GM12873 (cell line): Measurements from ENCODE around the gene KRTAP5-8.

Experiments used
- TF ChIP-seq, protein P1 (sequence below): IDR thresholded peaks from 2 replicates; pipeline ENCODE4 v1.5.1; 2012; ENCODE audit warnings: low read depth, mild to moderate bottlenecking, moderate library complexity, low read length, control low read depth; ENCODE audit not compliant: insufficient read depth; ENCODE audit errors: missing control alignments

Gene KRTAP5-8

DNA sequence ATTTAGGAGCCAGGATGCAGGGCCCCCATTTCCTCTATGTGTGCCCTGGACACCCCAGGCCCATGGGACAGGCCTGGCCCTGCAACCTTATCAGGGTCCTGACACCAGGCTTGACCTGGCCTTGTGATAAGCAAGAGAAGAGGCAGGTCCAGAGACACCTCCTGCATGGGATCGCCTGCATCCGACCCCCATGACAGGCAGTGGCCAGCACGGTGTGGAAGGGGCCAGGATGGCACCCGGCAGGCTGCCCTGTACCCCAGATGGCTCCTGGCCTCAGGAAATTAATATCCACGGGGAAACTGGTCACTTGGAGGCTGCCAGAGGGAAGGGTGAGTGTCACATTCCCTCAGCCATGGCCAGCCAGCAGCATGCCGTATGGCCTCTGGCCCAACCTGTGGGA is 17.2 kb downstream of the KRTAP5-8 start:
- TF ChIP-seq, protein P1, sequence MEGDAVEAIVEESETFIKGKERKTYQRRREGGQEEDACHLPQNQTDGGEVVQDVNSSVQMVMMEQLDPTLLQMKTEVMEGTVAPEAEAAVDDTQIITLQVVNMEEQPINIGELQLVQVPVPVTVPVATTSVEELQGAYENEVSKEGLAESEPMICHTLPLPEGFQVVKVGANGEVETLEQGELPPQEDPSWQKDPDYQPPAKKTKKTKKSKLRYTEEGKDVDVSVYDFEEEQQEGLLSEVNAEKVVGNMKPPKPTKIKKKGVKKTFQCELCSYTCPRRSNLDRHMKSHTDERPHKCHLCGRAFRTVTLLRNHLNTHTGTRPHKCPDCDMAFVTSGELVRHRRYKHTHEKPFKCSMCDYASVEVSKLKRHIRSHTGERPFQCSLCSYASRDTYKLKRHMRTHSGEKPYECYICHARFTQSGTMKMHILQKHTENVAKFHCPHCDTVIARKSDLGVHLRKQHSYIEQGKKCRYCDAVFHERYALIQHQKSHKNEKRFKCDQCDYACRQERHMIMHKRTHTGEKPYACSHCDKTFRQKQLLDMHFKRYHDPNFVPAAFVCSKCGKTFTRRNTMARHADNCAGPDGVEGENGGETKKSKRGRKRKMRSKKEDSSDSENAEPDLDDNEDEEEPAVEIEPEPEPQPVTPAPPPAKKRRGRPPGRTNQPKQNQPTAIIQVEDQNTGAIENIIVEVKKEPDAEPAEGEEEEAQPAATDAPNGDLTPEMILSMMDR: no peak

DNA sequence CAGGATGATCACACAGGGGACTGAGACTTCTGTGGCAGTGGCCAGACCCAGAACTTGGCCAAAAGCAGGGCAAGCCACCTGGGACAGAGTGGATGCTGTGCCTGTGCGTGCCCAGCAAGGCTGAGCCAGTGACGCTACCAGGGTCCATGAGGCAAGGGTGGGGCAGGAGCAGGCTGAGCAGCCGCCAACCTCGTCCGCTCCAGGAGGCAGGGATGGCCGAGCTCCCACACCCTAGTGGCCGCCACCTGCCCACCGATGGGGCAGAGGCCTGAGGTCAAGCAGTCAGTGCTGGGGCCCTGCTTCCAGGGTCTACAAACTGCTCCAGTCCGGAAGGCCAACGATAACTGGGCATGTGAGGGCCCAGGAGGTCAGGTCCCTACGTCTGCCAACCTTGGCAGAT is 17.7 kb downstream of the KRTAP5-8 start:
- TF ChIP-seq, protein P1: no peak

DNA sequence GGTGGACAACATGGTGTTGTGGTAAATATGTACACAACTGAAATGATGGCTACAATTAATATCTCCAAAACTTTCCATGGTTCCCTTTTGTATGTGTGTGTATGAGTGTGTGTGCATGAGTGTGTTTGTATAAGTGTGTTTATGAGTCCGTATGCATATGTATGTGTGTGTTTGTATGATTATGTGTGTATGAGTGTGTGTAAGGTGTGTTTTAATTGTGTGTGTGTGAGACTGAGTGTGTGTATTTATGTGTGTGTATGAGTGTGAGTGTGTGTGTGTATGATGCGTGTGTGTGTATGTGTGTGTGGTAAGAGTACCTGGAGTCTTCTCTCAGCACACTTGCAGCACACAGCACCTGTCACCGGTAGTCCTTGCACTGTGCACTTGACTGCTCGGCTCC is 18.2 kb downstream of the KRTAP5-8 start:
- TF ChIP-seq, protein P1: no peak

DNA sequence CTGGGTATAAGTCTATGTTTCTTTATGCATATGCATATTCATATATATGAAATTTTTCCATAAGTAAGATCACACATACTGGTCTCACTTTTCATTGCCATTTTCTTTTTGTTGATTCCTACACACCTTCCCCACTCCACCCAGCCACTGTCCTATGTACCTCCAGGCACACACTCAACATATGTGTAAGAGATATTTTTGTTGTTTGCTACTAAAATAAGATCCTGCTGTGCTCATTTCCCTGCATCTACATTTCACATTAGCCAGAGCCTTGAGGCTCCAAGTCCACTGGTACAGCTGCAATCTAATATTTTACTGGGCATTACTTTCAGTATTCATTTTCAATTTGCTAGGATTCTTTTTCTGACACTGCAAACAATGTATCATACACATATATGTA is 19.4 kb downstream of the KRTAP5-8 start:
- TF ChIP-seq, protein P1: no peak

DNA sequence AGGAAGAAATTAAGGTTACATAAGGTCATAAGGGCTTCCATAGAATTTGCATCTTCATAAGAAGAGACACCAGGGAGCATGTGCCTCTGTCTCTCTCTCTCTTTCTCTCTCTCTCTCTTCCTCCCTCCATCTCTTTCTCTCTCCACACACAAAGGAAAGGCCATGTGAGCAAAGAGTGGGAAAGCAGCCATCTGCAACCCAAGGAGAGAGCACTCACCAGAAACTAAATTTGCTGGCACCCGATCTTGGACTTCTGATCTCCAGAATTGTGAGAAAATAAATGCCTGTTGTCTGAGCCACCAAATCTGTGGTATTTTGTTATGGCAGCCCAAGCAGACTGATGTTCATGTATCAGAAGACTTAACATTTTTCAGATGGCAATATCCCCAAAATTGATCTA is 21.2 kb downstream of the KRTAP5-8 start:
- TF ChIP-seq, protein P1: no peak

DNA sequence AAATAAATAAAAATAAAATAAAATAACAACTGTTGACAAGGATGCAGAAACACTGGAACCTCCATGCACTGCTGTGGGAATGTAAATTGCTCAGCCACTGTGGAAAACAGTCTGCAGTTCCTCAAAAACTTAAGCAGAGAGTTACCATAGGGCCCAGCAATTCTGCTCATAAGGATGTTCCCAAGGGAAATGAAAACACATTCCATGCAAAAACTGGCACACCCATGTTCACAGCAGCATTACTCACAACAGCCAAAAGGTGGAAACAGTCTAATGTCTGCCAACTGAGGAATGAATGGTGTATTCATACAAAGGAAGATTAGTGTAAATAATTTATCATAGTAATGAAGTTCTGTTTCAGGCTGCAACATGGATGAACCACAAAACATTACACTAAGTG is 24.3 kb downstream of the KRTAP5-8 start:
- TF ChIP-seq, protein P1: no peak

DNA sequence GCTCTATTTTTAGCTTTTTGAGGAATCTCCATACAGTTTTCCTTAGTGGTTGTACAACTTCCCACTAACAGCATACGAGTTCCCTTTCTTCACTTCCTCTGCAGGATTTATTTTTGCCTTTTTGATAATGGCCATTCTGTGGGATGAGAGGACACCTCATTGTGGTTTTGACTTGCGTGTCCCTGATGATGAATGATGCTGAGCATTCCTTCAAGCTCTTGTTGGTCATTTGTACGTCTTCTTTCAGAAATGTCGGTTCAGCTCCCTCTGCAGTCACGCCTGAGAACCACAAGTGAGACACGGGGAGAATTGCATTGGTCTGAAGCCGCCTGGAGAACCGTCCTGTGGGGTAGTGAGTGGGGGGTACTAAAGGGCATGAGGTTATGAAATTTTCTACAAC is 25.6 kb downstream of the KRTAP5-8 start:
- TF ChIP-seq, protein P1: peak; percentile 68

DNA sequence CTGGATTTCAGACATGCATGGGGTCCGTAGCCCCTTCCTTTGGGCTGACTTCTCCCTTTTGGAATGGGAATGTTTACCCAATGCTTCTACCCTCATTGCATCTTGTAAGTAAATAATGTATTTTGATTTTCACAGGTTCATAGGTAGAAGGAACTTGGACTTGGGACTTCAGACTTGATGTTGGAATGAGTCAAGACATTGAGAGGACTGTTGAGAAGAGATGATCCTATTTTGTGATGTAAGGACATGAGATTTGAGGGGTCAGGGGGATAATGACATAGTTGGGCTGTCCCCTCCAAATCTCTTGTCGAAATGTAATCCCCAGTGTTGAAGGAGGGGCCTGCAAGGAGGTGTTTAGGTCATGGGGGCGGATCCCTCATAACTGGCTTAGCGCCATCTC is 26.6 kb downstream of the KRTAP5-8 start:
- TF ChIP-seq, protein P1: no peak
